GM12865 (cell line): ENCODE data around the gene PCGF3.
A peak's percentile ranks its signal among the peaks of the same experiment; 100 is the strongest.

Source experiments
- DNase-seq: peaks from one replicate; pipeline ENCODE4 v3.0.0; 2010; ENCODE audit warnings: low read depth
- H3K4me3 ChIP-seq: 2 replicates; pipeline ENCODE4 v1.5.1; 2011; ENCODE audit warnings: mild to moderate bottlenecking, low read depth, low read length, control low read depth
- TF ChIP-seq, protein P1 (sequence below): IDR thresholded peaks from 2 replicates; pipeline ENCODE4 v1.5.1; 2011; ENCODE audit warnings: low read length, control low read depth, low read depth, inconsistent platforms; ENCODE audit not compliant: insufficient read depth; ENCODE audit errors: missing control alignments

Gene PCGF3

DNA sequence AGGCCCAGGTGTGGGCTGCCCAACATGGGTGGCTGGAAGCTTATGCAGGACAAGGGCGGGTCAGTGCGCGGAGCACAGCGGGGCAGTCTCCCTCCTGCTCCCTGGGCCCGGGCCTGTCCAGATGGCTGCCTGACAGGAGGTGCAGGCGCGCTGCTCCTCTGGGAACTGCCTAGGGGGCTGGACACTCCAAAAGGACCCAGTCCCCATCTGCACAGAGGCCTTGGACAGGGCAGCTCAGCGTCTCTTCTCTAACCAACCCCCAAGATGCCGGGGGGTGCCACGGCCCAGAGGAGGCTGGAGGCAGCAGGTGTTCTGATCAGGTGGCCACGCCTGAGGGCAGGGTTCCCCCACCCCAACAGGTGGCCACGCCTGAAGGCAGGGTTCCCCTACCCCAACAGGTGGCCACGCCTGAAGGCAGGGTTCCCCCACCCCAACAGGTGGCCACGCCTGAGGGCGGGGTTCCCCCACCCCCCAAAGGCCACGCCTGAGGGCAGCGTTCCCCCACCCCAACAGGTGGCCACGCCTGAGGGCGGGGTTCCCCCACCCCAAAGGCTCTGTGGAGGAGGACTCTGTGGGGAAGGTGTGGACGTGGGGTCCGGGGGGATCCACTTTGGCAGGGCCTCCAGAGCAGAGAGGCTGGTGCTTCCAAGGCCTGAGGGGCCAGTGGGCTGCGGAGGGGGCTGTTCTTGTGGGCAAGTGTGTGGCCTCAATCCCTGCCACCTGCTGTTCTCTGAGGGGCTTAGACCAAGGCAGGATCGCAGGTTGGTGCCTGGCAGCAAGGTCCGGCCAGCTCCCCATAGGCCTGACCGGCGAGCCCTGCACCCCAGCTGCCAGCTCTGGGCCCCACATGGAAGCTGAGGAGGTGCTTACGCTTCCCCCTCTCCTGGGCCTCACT is 84.2 kb downstream of the PCGF3 start:
- TF ChIP-seq, protein P1, sequence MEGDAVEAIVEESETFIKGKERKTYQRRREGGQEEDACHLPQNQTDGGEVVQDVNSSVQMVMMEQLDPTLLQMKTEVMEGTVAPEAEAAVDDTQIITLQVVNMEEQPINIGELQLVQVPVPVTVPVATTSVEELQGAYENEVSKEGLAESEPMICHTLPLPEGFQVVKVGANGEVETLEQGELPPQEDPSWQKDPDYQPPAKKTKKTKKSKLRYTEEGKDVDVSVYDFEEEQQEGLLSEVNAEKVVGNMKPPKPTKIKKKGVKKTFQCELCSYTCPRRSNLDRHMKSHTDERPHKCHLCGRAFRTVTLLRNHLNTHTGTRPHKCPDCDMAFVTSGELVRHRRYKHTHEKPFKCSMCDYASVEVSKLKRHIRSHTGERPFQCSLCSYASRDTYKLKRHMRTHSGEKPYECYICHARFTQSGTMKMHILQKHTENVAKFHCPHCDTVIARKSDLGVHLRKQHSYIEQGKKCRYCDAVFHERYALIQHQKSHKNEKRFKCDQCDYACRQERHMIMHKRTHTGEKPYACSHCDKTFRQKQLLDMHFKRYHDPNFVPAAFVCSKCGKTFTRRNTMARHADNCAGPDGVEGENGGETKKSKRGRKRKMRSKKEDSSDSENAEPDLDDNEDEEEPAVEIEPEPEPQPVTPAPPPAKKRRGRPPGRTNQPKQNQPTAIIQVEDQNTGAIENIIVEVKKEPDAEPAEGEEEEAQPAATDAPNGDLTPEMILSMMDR, result no peak
- H3K4me3 ChIP-seq, result no peak overlapping the region
- no peak for DNase-seq

DNA sequence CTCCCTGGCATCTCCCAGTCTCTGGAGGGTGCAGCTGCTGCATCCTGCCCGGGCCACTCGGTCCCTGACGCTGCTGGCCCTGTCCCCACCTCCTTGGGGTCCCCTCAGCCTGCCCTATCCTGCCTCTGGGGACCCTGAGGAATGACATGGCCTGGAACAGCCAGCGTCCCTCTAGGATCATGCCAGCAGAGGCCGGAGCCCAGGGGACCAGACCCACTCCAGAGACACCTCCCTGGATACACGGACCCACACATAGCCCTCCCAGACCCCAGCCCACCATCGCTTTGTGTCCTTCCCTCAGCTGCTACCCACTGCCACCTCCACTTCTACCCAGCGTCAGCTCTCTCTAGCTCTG is 84.8 kb downstream of the PCGF3 start:
- no peak for DNase-seq
- H3K4me3 ChIP-seq, result no peak overlapping the region
- TF ChIP-seq, protein P1, result no peak

GRCh38 chr4:791252-791897 is 85.7 kb downstream of the PCGF3 start:
- no peak for DNase-seq
- TF ChIP-seq, protein P1, result no peak
- no peak overlapping the region for H3K4me3 ChIP-seq

DNA sequence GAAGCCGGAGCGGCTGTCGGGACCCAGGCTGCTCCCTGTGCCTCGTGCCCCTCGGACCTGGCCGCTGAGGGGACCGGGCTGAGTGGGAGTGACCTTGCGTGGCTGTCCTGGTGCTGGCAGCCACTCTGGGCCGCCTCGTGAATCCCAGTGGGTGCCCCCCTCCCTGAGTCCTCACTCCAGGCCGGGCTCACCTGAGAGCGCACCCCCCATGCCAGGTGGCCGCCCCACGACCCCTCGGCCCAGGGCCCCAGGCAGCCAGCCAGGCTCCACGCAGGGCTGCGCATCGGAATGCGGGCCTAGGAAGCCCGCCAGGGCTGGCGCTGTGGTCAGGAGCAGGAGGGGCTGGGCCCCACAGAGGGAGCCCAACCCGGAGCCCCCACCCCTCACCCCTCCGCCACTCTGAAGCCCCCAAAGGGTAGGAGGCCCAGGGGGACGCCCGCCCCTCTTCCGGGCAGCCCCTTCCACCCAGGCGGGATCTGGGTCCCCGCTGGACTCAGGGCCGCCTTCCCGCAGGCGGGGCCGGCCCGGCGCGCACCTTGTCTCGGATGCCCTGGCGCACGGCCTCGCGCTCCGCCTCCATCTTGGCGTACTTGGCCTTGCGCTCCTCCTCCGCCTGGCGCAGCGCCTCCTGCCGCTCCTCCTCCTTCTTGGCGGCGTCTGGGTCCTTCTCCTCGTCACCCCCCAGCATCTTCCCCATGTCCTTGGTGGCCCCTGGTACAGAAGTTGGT is 86.4 kb downstream of the PCGF3 start:
- DNase-seq, result peak; percentile 59
- H3K4me3 ChIP-seq, result peak overlapping the region; percentile 40
- TF ChIP-seq, protein P1, result peak; percentile 11

- DNase-seq, result peak; percentile 73
- peak overlapping the region; percentile 40 for H3K4me3 ChIP-seq
- TF ChIP-seq, protein P1, result no peak
Measured at GRCh38 chr4:792626-793092, 87.0 kb downstream of the PCGF3 start.

- no peak for DNase-seq
- TF ChIP-seq, protein P1, result no peak
- H3K4me3 ChIP-seq, result no peak overlapping the region
Measured at GRCh38 chr4:793093-793861, 87.6 kb downstream of the PCGF3 start.
